SK-N-SH treated with all-trans-retinoic acid at 6 μM for 48 hours (cell line): ENCODE data around the gene CDH6.

ENCODE experiments used
- ATAC-seq: fragments of 200-7000 bp; cut with Tn5 transposase; 3 replicates; pipeline ENCODE4 v1.9.1; 2020; ENCODE audit warnings: mild to moderate bottlenecking, moderate library complexity
- ARNTL ChIP-seq: fragments of 450-650 bp; formaldehyde crosslinking; IDR thresholded peaks from 2 replicates; pipeline ENCODE4 v1.5.0; 2020; ENCODE audit warnings: low read depth, mild to moderate bottlenecking, moderate library complexity, borderline replicate concordance
- BACH2 ChIP-seq: fragments of 250-450 bp; sonication (Bioruptor Pico); IDR thresholded peaks from 2 replicates; pipeline ENCODE4 v1.9.0; 2021; ENCODE audit warnings: mild to moderate bottlenecking, borderline replicate concordance
- CSDC2 ChIP-seq: fragments of 250-450 bp; sonication (Bioruptor Pico); IDR thresholded peaks from 2 replicates; pipeline ENCODE4 v1.5.0; 2020; ENCODE audit warnings: mild to moderate bottlenecking, moderate library complexity
- CSRNP3 ChIP-seq: fragments of 250-450 bp; sonication (Bioruptor Pico); IDR thresholded peaks from 2 replicates; pipeline ENCODE4 v1.5.1; 2021; ENCODE audit warnings: mild to moderate bottlenecking, moderate library complexity
- ESRRG ChIP-seq: fragments of 250-450 bp; sonication (Bioruptor Pico); IDR thresholded peaks from 2 replicates; pipeline ENCODE4 v1.6.1; 2021; ENCODE audit warnings: mild to moderate bottlenecking
- GLIS3 ChIP-seq: fragments of 250-450 bp; sonication (Bioruptor Pico); IDR thresholded peaks from 2 replicates; pipeline ENCODE4 v1.5.0; 2020; ENCODE audit warnings: mild to moderate bottlenecking, moderate library complexity
- OSR1 ChIP-seq: fragments of 250-450 bp; sonication (Bioruptor Pico); IDR thresholded peaks from 2 replicates; pipeline ENCODE4 v1.8.0; 2022; ENCODE audit warnings: moderate library complexity, mild to moderate bottlenecking, inconsistent platforms
- PATZ1 ChIP-seq: fragments of 250-450 bp; sonication (Bioruptor Pico); IDR thresholded peaks from 2 replicates; pipeline ENCODE4 v1.8.0; 2020; ENCODE audit warnings: mild to moderate bottlenecking, moderate library complexity, borderline replicate concordance
- POU6F1 ChIP-seq: fragments of 250-450 bp; sonication (Bioruptor Pico); IDR thresholded peaks from 2 replicates; pipeline ENCODE4 v1.8.0; 2021; ENCODE audit warnings: low read depth, mild to moderate bottlenecking, moderate library complexity, borderline replicate concordance
- PPARA ChIP-seq: fragments of 250-450 bp; sonication (Bioruptor Pico); IDR thresholded peaks from 2 replicates; pipeline ENCODE4 v1.5.0; 2020; ENCODE audit warnings: mild to moderate bottlenecking, borderline replicate concordance
- TCF4 ChIP-seq: fragments of 250-450 bp; sonication (Bioruptor Pico); IDR thresholded peaks from 2 replicates; pipeline ENCODE4 v1.8.0; 2021; ENCODE audit warnings: mild to moderate bottlenecking, moderate library complexity, borderline replicate concordance
- TOX ChIP-seq: fragments of 250-450 bp; sonication (Bioruptor Pico); IDR thresholded peaks from 2 replicates; pipeline ENCODE4 v1.8.0; 2021; ENCODE audit warnings: mild to moderate bottlenecking, moderate library complexity, borderline replicate concordance
- TSHZ2 ChIP-seq: fragments of 250-450 bp; sonication (Bioruptor Pico); IDR thresholded peaks from 2 replicates; pipeline ENCODE4 v1.5.0; 2020; ENCODE audit warnings: mild to moderate bottlenecking, moderate library complexity
- ZFP3 ChIP-seq: fragments of 250-450 bp; sonication (Bioruptor Pico); IDR thresholded peaks from 2 replicates; pipeline ENCODE4 v1.5.0; 2020; ENCODE audit warnings: mild to moderate bottlenecking, moderate library complexity
- ZFP30 ChIP-seq: fragments of 450-650 bp; formaldehyde crosslinking; IDR thresholded peaks from 2 replicates; pipeline ENCODE4 v1.5.0; 2022; ENCODE audit warnings: mild to moderate bottlenecking, moderate library complexity
- ZNF565 ChIP-seq: fragments of 450-650 bp; formaldehyde crosslinking; conservative IDR thresholded peaks from 2 replicates; pipeline ENCODE4 v1.5.0; 2020; ENCODE audit warnings: low read depth, mild to moderate bottlenecking, moderate library complexity
- ZNF70 ChIP-seq: fragments of 450-650 bp; formaldehyde crosslinking; IDR thresholded peaks from 2 replicates; pipeline ENCODE4 v1.5.0; 2020; ENCODE audit warnings: mild to moderate bottlenecking, moderate library complexity

Gene CDH6

GRCh38 chr5:31343946-31344345, 150.5 kb downstream of the CDH6 start:
- TF ChIP-seq PPARA (no peak), CSRNP3 (no peak), PATZ1 (CRISPR knock-in tag) (no peak), GLIS3 (CRISPR knock-in tag) (no peak), ZNF70 (no peak), CSDC2 (no peak), ESRRG (CRISPR knock-in tag) (no peak), ZFP3 (CRISPR knock-in tag) (no peak), TSHZ2 (CRISPR knock-in tag) (no peak)
- no peak for ATAC-seq

GRCh38 chr5:31346896-31347551, 153.5 kb downstream of the CDH6 start:
- no peak for ATAC-seq
- TF ChIP-seq ZFP30 (no peak), GLIS3 (CRISPR knock-in tag) (no peak), ZFP3 (CRISPR knock-in tag) (no peak), TCF4 (no peak), TOX (CRISPR knock-in tag) (no peak), ARNTL (CRISPR knock-in tag) (no peak), TSHZ2 (CRISPR knock-in tag) (no peak), PPARA (no peak), ZNF565 (CRISPR knock-in tag) (no peak), PATZ1 (CRISPR knock-in tag) (no peak), ESRRG (CRISPR knock-in tag) (no peak), CSDC2 (no peak), OSR1 (CRISPR knock-in tag) (no peak), POU6F1 (CRISPR knock-in tag) (no peak), BACH2 (CRISPR knock-in tag) (no peak)
- TF ChIP-seq, all 23 proteins: peak for 0
